ENCODE measurements around the gene ZNF638.

- TF ChIP-seq, protein P1, sequence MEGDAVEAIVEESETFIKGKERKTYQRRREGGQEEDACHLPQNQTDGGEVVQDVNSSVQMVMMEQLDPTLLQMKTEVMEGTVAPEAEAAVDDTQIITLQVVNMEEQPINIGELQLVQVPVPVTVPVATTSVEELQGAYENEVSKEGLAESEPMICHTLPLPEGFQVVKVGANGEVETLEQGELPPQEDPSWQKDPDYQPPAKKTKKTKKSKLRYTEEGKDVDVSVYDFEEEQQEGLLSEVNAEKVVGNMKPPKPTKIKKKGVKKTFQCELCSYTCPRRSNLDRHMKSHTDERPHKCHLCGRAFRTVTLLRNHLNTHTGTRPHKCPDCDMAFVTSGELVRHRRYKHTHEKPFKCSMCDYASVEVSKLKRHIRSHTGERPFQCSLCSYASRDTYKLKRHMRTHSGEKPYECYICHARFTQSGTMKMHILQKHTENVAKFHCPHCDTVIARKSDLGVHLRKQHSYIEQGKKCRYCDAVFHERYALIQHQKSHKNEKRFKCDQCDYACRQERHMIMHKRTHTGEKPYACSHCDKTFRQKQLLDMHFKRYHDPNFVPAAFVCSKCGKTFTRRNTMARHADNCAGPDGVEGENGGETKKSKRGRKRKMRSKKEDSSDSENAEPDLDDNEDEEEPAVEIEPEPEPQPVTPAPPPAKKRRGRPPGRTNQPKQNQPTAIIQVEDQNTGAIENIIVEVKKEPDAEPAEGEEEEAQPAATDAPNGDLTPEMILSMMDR (IDR thresholded peaks at IDR 0.05; ENCODE audit: low read length): no peak
- TF ChIP-seq EZH2 (IDR thresholded peaks at IDR 0.05; ENCODE audit: borderline replicate concordance, low read length): no peak
Measured at GRCh38 chr2:71379086-71379485, 47.5 kb downstream of the ZNF638 start.

Measured in OCI-LY1 (cell line).